ENCODE measurements around the gene PROC. TPM values are rescaled to one million over a fixed set of nuclear protein-coding genes. Genes with fewer than 3 reads are reported as not detected.

Gene PROC
- total RNA-seq, 1 experiment from 2014 or later: 6.4 TPM

DNA sequence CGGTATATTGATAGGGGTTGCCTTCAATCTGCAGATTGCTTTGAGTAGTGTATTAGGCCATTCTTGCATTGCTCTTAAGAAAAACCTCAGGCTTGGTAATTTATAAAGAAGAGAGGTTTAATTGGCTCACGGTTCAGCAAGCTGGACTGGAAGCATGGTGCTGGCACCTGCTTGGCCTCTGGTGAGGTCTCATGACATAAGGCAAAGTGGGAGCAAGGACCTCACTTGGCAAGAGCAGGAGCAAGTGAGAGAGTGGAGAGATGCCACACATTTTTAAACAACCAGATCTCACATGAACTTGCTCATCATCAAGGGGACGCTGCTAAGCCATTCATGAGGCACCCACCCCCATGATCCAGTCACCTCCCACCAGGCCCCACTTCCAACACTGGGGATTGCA lies 35.4 kb upstream of the PROC start:
- DNase-seq: no peak

DNA sequence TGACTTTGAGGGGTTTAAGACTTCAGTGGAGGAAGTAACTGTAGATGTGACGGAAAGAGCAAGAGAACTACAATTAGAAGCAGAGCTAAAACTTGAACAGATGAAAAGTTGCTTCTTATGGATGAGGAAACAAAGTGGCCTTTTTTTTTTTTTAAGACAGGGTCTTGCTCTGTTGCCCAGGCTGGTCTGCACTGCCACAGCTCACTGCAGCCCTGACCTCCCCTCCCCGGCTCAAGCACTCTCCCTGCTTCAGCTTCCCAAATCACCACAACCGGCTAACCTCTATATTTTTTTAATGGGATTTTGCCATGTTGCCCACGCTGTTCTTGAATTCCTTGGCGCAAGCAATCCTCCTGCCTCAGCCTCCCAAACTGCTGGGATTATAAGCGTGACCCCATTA lies 33.7 kb upstream of the PROC start:
- no TSS peak for BruUV-seq (replicated peaks)
- POLR2A ChIA-PET: no interaction called here
- H3K27ac Mint-ChIP-seq (ENCODE audit: unreplicated experiment): no peak overlapping the region
- Histone ChIP-seq H3K36me3 (ENCODE audit: control insufficient read depth, insufficient read depth, low read length) (no peaks in the 10 kb centered on the region), H3K9me3 (no peaks in the 10 kb centered on the region), H3K27me3 (replicated peaks; ENCODE audit: control insufficient read depth, insufficient read depth, low read length) (no peaks in the 10 kb centered on the region), H3K4me3 (ENCODE audit: low read depth, low read length) (no peak overlapping the region), H3K4me1 (peaks cover 22% of the 10 kb centered on the region)
- no peaks in the 10 kb centered on the region for H3K9me3 Mint-ChIP-seq (ENCODE audit: unreplicated experiment)
- peaks cover 26% of the 10 kb centered on the region for H3K4me1 Mint-ChIP-seq (ENCODE audit: low read depth, unreplicated experiment)
- TF ChIP-seq, protein P1, sequence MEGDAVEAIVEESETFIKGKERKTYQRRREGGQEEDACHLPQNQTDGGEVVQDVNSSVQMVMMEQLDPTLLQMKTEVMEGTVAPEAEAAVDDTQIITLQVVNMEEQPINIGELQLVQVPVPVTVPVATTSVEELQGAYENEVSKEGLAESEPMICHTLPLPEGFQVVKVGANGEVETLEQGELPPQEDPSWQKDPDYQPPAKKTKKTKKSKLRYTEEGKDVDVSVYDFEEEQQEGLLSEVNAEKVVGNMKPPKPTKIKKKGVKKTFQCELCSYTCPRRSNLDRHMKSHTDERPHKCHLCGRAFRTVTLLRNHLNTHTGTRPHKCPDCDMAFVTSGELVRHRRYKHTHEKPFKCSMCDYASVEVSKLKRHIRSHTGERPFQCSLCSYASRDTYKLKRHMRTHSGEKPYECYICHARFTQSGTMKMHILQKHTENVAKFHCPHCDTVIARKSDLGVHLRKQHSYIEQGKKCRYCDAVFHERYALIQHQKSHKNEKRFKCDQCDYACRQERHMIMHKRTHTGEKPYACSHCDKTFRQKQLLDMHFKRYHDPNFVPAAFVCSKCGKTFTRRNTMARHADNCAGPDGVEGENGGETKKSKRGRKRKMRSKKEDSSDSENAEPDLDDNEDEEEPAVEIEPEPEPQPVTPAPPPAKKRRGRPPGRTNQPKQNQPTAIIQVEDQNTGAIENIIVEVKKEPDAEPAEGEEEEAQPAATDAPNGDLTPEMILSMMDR (IDR thresholded peaks at IDR 0.05; ENCODE audit: insufficient read depth in 1 of 2, low read depth in 1 of 2, low read length in 1 of 2, severe bottlenecking in 1 of 2, unreplicated experiment in 1 of 2): no peak
- intact Hi-C loops (cut with micrococcal nuclease; ENCODE audit: unreplicated experiment): no loop called here
- DNase-seq: no peak
- CTCF ChIA-PET: no interaction called here
- H3K4me3 Mint-ChIP-seq (ENCODE audit: unreplicated experiment): no peak overlapping the region
- H3K27me3 Mint-ChIP-seq (ENCODE audit: insufficient read depth, unreplicated experiment): no peaks in the 10 kb centered on the region
- peaks cover 19% of the 10 kb centered on the region for H3K36me3 Mint-ChIP-seq (ENCODE audit: insufficient read depth, unreplicated experiment)

More for the DNA sequence above, 35.4 kb upstream of the PROC start:
- ChIA-PET CTCF (no interaction called here), POLR2A (no interaction called here)
- intact Hi-C loops (cut with micrococcal nuclease; ENCODE audit: unreplicated experiment): no loop called here
- H3K36me3 Mint-ChIP-seq (ENCODE audit: insufficient read depth, unreplicated experiment): peaks cover 12% of the 10 kb centered on the region
- H3K4me1 Mint-ChIP-seq (ENCODE audit: low read depth, unreplicated experiment): peaks cover 15% of the 10 kb centered on the region
- H3K27me3 Mint-ChIP-seq (ENCODE audit: insufficient read depth, unreplicated experiment): no peaks in the 10 kb centered on the region
- no peak overlapping the region for H3K27ac Mint-ChIP-seq (ENCODE audit: unreplicated experiment)
- Histone ChIP-seq H3K9me3 (0 out of 2 replicates have a peak, but pooled peaks cover 3% of the 10 kb centered on the region), H3K36me3 (ENCODE audit: control insufficient read depth, insufficient read depth, low read length) (no peaks in the 10 kb centered on the region), H3K4me1 (peaks cover 14% of the 10 kb centered on the region), H3K27me3 (replicated peaks; ENCODE audit: control insufficient read depth, insufficient read depth, low read length) (no peaks in the 10 kb centered on the region), H3K4me3 (ENCODE audit: low read depth, low read length) (no peak overlapping the region)
- peaks cover 5% of the 10 kb centered on the region for H3K9me3 Mint-ChIP-seq (ENCODE audit: unreplicated experiment)
- no TSS peak for BruUV-seq (replicated peaks)
- no peak overlapping the region for H3K4me3 Mint-ChIP-seq (ENCODE audit: unreplicated experiment)
- TF ChIP-seq, protein P1 (IDR thresholded peaks at IDR 0.05; ENCODE audit: insufficient read depth in 1 of 2, low read depth in 1 of 2, low read length in 1 of 2, severe bottlenecking in 1 of 2, unreplicated experiment in 1 of 2): no peak

DNA sequence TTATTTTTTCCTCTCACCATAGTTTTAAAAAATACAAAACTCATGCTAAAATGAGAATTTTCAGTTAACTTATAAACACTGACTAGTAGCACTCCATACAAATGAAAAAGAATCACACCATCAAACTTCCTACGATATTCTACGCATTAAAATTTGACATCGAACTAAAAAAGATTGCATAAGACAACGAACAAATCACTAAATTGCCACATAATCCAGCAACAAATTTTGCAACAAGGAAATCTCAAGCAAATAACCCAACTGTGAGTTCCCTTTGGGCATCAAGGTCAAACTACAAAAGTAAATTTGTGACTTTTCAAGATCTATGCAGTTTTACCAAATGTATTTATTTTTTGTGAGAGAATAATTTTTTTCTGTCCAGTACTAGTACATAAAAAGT lies 32.0 kb upstream of the PROC start:
- no peak for DNase-seq
- H3K27ac Mint-ChIP-seq (ENCODE audit: unreplicated experiment): no peak overlapping the region
- peaks cover 36% of the 10 kb centered on the region for H3K4me1 Mint-ChIP-seq (ENCODE audit: low read depth, unreplicated experiment)
- intact Hi-C loops (cut with micrococcal nuclease; ENCODE audit: unreplicated experiment): loop anchor here (2.0 to 5.0 kb wide), 4 partner anchors 13 to 156 kb away; no protein-coding TSS in a partner anchor
- ChIA-PET POLR2A (no interaction called here), CTCF (interaction anchor here (1.0 kb wide), 1 partner anchor 189 kb away, joined by 3 read pairs; no protein-coding TSS in a partner anchor)
- Histone ChIP-seq H3K4me3 (ENCODE audit: low read depth, low read length) (peak overlapping the region; percentile 99; the same call in 1 of the 2 replicates), H3K9me3 (no peaks in the 10 kb centered on the region), H3K4me1 (peaks cover 22% of the 10 kb centered on the region), H3K36me3 (ENCODE audit: control insufficient read depth, insufficient read depth, low read length) (no peaks in the 10 kb centered on the region), H3K27me3 (replicated peaks; ENCODE audit: control insufficient read depth, insufficient read depth, low read length) (no peaks in the 10 kb centered on the region)
- no peaks in the 10 kb centered on the region for H3K9me3 Mint-ChIP-seq (ENCODE audit: unreplicated experiment)
- TF ChIP-seq, protein P1 (IDR thresholded peaks at IDR 0.05; ENCODE audit: insufficient read depth in 1 of 2, low read depth in 1 of 2, low read length in 1 of 2, severe bottlenecking in 1 of 2, unreplicated experiment in 1 of 2): no peak
- peak overlapping the region; percentile 82 for H3K4me3 Mint-ChIP-seq (ENCODE audit: unreplicated experiment)
- BruUV-seq (replicated peaks): no TSS peak
- H3K27me3 Mint-ChIP-seq (ENCODE audit: insufficient read depth, unreplicated experiment): no peaks in the 10 kb centered on the region
- H3K36me3 Mint-ChIP-seq (ENCODE audit: insufficient read depth, unreplicated experiment): peaks cover 19% of the 10 kb centered on the region

Data from Caco-2 (cell line).